Measurements from ENCODE around the gene PPP1CA. TPM values are rescaled to one million over a fixed set of nuclear protein-coding genes. Genes with fewer than 3 reads are reported as not detected.

PPP1CA gene
- total and polyA plus RNA-seq, 11 donors: 90.3 to 207 (median 105) TPM

- Histone ChIP-seq H3K9me3 (no peaks in the 10 kb centered on the region), H3K4me3 (peak overlapping the region in 4 of 12 donors; percentile 22 to 57 (median 24)), H3K36me3 (no peaks in the 10 kb centered on the region), H3K27ac (peak overlapping the region in 11 of 12 donors; percentile 73 to 96 (median 92)), H3K4me1 (peaks cover 3 to 67% (median 43%) of the 10 kb centered on the region in 12 donors), H3K27me3 (peaks cover 0 to 14% (median 0%) of the 10 kb centered on the region in 9 donors)
- intact Hi-C loops (cut with DNase I): loop anchor here in 3 of 10 donors (2.0 to 5.0 kb wide), 3 partner anchors 17 to 89 kb away; partner anchors contain the start of gene CDK2AP2 (in 1 of the 3)
- no peak for DNase-seq
- no peak for TF ChIP-seq CTCF (IDR thresholded peaks at IDR 0.05)
- TF ChIP-seq POLR2A (IDR thresholded peaks at IDR 0.05): no peak
- ATAC-seq: no peak
- 87 to 93% (median 93%) methylated on average over 13 to 21 of the region's 21 CpGs for WGBS, 4 donors
These were observed 17.8 kb upstream of the PPP1CA start for GRCh38 chr11:67419325-67420049.

GRCh38 chr11:67418476-67419281 is 17.0 kb upstream of the PPP1CA start:
- TF ChIP-seq CTCF (IDR thresholded peaks at IDR 0.05): no peak
- no peak for TF ChIP-seq POLR2A (IDR thresholded peaks at IDR 0.05)
- H3K4me1 ChIP-seq: peaks cover 3 to 67% (median 43%) of the 10 kb centered on the region in 12 donors
- 41 to 62% (median 45%) methylated on average over 17 to 26 of the region's 26 CpGs for WGBS, 4 donors
- H3K4me3 ChIP-seq: peak overlapping the region in 5 of 12 donors; percentile 5 to 25 (median 22)
- DNase-seq (peak in 4 of 5 donors; percentile 58 to 80 (median 65)), ATAC-seq (peak; percentile 7 to 72 (median 18))
- H3K9me3 ChIP-seq: no peaks in the 10 kb centered on the region
- H3K27ac ChIP-seq: peak overlapping the region; percentile 28 to 96 (median 87)
- intact Hi-C loops (cut with DNase I): no loop called here
- no peaks in the 10 kb centered on the region for H3K36me3 ChIP-seq
- H3K27me3 ChIP-seq: peaks cover 0 to 20% (median 0%) of the 10 kb centered on the region in 9 donors

GRCh38 chr11:67417425-67417824 is 15.8 kb upstream of the PPP1CA start:
- TF ChIP-seq CTCF (IDR thresholded peaks at IDR 0.05) (no peak), POLR2A (IDR thresholded peaks at IDR 0.05) (no peak)
- intact Hi-C loops (cut with DNase I): no loop called here
- Histone ChIP-seq H3K27ac (peak overlapping the region in 11 of 12 donors; percentile 47 to 96 (median 91)), H3K4me3 (no peak overlapping the region), H3K9me3 (no peaks in the 10 kb centered on the region), H3K27me3 (peaks cover 0 to 23% (median 5%) of the 10 kb centered on the region in 9 donors), H3K4me1 (peaks cover 3 to 67% (median 43%) of the 10 kb centered on the region in 12 donors), H3K36me3 (no peaks in the 10 kb centered on the region)
- no peak for ATAC-seq
- 74 to 86% (median 80%) methylated on average over 7 to 12 of the region's 12 CpGs for WGBS, 4 donors
- no peak for DNase-seq
